ENCODE measurements around the gene GTF2H4. TPM values are rescaled to one million over a fixed set of nuclear protein-coding genes. Genes with fewer than 3 reads are reported as not detected.

GTF2H4 gene
- total and polyA plus RNA-seq, 9 donors: 5.6 to 43.9 (median 25.0) TPM

DNA sequence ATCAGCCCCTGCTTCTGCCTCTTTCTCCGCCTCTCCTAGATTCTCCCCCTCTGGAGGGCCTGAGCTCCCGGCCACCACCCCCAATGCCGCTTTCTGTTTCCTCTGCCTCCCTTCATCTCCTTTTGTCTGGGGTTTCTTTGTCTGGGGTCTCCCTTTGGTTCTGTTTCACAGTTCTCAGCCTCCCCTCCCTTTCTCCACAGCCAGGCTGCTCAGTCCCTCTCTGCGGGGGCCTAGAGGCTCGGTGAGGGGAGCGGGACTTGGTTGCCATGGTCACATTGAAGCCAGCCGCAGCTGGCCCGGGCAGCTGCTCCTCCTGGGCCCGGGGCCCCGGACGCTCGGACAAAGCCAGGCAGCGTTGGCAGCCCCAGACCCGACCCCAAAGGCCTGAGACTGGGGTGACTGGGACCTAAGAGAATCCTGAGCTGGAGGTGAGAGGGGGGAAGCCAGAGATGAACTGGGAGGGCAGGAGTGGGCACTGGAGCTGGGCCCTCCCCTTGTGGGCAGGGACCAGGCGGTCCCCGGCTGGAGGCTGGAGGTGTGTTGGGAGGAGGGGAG, 27.2 kb upstream of the GTF2H4 start:
- Histone ChIP-seq H3K9me3 (no peaks in the 10 kb centered on the region), H3K4me1 (ENCODE audit: insufficient read depth) (peaks cover 17% of the 10 kb centered on the region), H3K36me3 (no peaks in the 10 kb centered on the region), H3K27ac (no peak overlapping the region), H3K27me3 (no peaks in the 10 kb centered on the region), H3K4me3 (no peak overlapping the region)
- intact Hi-C loops (cut with DNase I): loop anchor here in 3 of 4 donors (5.0 to 10.0 kb wide), 3 partner anchors 136 to 196 kb away; partner anchors contain the start of genes FLOT1 (in 3 of the 3), IER3 (in 3 of the 3) and PPP1R18 (in 2 of the 3)
- WGBS, 3 donors: 86 to 88% (median 87%) methylated on average over 16 of the region's 16 CpGs
- TF ChIP-seq EP300 (IDR thresholded peaks at IDR 0.05): no peak
- TF ChIP-seq, protein P1, sequence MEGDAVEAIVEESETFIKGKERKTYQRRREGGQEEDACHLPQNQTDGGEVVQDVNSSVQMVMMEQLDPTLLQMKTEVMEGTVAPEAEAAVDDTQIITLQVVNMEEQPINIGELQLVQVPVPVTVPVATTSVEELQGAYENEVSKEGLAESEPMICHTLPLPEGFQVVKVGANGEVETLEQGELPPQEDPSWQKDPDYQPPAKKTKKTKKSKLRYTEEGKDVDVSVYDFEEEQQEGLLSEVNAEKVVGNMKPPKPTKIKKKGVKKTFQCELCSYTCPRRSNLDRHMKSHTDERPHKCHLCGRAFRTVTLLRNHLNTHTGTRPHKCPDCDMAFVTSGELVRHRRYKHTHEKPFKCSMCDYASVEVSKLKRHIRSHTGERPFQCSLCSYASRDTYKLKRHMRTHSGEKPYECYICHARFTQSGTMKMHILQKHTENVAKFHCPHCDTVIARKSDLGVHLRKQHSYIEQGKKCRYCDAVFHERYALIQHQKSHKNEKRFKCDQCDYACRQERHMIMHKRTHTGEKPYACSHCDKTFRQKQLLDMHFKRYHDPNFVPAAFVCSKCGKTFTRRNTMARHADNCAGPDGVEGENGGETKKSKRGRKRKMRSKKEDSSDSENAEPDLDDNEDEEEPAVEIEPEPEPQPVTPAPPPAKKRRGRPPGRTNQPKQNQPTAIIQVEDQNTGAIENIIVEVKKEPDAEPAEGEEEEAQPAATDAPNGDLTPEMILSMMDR (IDR thresholded peaks at IDR 0.05): no peak
- no peak for TF ChIP-seq POLR2A (IDR thresholded peaks at IDR 0.05)
- no peak for DNase-seq

DNA sequence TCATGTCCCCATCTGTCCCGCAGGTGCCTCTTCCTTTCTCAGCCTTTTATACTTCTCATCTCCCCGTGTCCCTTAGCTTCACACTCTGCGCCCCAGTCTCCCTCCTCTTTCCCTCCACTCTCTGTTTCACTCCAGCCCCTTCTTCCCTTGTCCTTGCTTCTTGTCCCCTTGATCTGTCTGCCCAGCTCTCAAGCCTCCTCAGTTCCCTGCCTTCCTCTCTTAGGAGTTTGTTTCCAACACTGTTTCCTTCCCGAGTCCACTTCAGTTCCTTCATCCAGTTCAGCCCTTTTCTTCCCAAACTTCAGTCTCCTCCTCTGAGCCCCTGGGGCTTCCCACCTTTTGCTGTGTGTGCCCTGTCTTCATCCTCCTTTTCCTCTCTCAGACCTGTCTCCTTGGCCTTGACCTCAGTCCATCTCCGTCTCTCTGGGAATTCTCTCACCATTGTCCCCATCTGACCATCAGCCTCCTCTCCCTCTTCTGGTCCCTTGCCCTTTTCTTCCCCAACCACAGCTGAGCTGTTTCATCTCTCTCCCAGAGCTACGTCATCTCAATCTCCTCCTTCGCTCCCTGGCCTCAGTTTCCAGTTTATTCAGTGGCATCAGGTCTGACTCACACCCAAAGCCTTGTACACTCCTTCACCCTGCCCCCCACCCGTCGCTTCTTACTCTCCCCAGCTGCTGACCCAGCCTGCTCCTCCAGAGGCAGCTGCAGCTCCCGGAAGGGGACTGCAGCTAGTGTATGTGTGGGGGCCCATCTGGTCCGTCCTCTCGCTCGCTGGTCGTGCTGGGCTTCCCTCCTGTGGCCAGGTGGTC, 26.4 kb upstream of the GTF2H4 start:
- intact Hi-C loops (cut with DNase I): loop anchor here in 3 of 4 donors (5.0 to 10.0 kb wide), 3 partner anchors 137 to 197 kb away; partner anchors contain the start of genes FLOT1 (in 3 of the 3), IER3 (in 3 of the 3) and PPP1R18 (in 2 of the 3)
- H3K36me3 ChIP-seq: no peaks in the 10 kb centered on the region
- 46 to 51% (median 49%) methylated on average over 14 of the region's 14 CpGs for WGBS, 3 donors
- H3K9me3 ChIP-seq: no peaks in the 10 kb centered on the region
- peaks cover 19% of the 10 kb centered on the region for H3K4me1 ChIP-seq (ENCODE audit: insufficient read depth)
- no peak overlapping the region for H3K4me3 ChIP-seq
- H3K27me3 ChIP-seq: no peaks in the 10 kb centered on the region
- peak overlapping the region; percentile 39 to 97 for H3K27ac ChIP-seq
- TF ChIP-seq EP300 (IDR thresholded peaks at IDR 0.05): no peak
- TF ChIP-seq, protein P1 (IDR thresholded peaks at IDR 0.05): no peak
- no peak for TF ChIP-seq POLR2A (IDR thresholded peaks at IDR 0.05)
- DNase-seq: peak in 2 of 5 donors; percentile 56 to 58

DNA sequence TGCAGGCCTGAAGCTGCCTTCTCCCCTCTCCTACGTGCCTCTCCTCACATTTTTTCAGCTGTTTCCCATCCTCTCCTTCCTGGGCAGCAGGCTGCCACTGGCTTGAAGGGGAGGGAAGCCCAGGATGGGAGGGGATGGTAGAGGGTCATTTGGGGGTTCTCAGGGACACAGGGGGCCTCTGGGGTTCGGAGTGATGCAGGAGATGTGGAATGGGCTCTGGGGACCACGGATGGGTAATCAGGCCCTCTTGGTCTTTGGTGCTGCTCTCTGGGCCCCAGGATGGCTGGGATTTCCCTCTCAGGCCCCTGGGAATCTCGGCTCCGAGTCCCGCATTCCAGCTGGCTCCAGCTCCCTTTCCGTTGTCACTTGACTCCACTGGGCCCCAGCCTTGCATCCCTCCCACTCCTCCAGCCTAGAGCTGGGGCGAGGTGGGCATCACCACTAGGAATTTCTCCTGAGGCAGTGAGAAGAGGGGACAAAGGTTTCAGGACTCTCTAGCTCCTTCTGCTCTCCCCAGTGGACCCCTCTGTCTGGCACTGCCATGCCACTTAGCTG, 25.7 kb upstream of the GTF2H4 start:
- Histone ChIP-seq H3K36me3 (no peaks in the 10 kb centered on the region), H3K4me1 (ENCODE audit: insufficient read depth) (peaks cover 17% of the 10 kb centered on the region), H3K9me3 (no peaks in the 10 kb centered on the region), H3K27ac (peak overlapping the region; percentile 87 to 97), H3K27me3 (no peaks in the 10 kb centered on the region), H3K4me3 (no peak overlapping the region)
- TF ChIP-seq POLR2A (IDR thresholded peaks at IDR 0.05) (no peak), EP300 (IDR thresholded peaks at IDR 0.05) (no peak)
- TF ChIP-seq, protein P1 (IDR thresholded peaks at IDR 0.05): no peak
- WGBS, 3 donors: 25 to 36% (median 31%) methylated on average over 8 of the region's 8 CpGs
- intact Hi-C loops (cut with DNase I): loop anchor here in 3 of 4 donors (5.0 to 10.0 kb wide), 3 partner anchors 137 to 197 kb away; partner anchors contain the start of genes FLOT1 (in 3 of the 3), IER3 (in 3 of the 3) and PPP1R18 (in 2 of the 3)
- peak in 3 of 5 donors; percentile 51 to 59 (median 51) for DNase-seq

All from ovary (tissue), 9 donors.